K562 (cell line): ENCODE results near the gene CLDN15. TPM values are rescaled to one million over a fixed set of nuclear protein-coding genes. Genes with fewer than 3 reads are reported as not detected.
A peak's percentile ranks its signal among the peaks of the same experiment; 100 is the strongest.

ENCODE experiments used
- BRD9 ChIP-seq: fragments of 450-650 bp; IDR thresholded peaks from 2 replicates; pipeline ENCODE4 v1.6.1; 2018; ENCODE audit warnings: low read depth; ENCODE audit not compliant: partially characterized antibody
- CHD1 ChIP-seq: fragments of 200-600 bp; sonication (generic); IDR thresholded peaks from one replicate; pipeline ENCODE4 v1.6.1; 2012; ENCODE audit warnings: mild to moderate bottlenecking, moderate library complexity, low read length, inconsistent platforms
- DEAF1 ChIP-seq: fragments of 450-650 bp; formaldehyde crosslinking; IDR thresholded peaks from 2 replicates; pipeline ENCODE4 v1.4.0; 2020; ENCODE audit warnings: mild to moderate bottlenecking, moderate library complexity
- EZH2 ChIP-seq: IDR thresholded peaks from 2 replicates; pipeline ENCODE4 v1.6.1; 2012; ENCODE audit warnings: low read depth, mild to moderate bottlenecking, inconsistent platforms, low read length, borderline replicate concordance
- GTF2E2 ChIP-seq: fragments of 200-800 bp; sonication (Bioruptor generic); IDR thresholded peaks from 2 replicates; pipeline ENCODE4 v1.6.1; 2016; ENCODE audit warnings: missing genetic modification characterization, missing compliant biosample characterization
- HDAC3 ChIP-seq: fragments of 450-650 bp; IDR thresholded peaks from 2 replicates; pipeline ENCODE4 v1.6.1; 2018; ENCODE audit warnings: borderline replicate concordance, mild to moderate bottlenecking, moderate library complexity; ENCODE audit not compliant: partially characterized antibody
- HLTF ChIP-seq: fragments of 450-650 bp; IDR thresholded peaks from 2 replicates; pipeline ENCODE4 v1.6.1; 2016
- HMGN3 ChIP-seq: IDR thresholded peaks from 2 replicates; pipeline ENCODE4 v1.6.1; 2011; ENCODE audit warnings: borderline replicate concordance, low read depth, mild to moderate bottlenecking, mixed read lengths, low read length; ENCODE audit not compliant: insufficient read length; ENCODE audit errors: extremely low read depth
- HNRNPK ChIP-seq: fragments of 200-400 bp; formaldehyde crosslinking; IDR thresholded peaks from one replicate; pipeline ENCODE4 v1.6.1; 2018; ENCODE audit warnings: mild to moderate bottlenecking, low read depth, low read length; ENCODE audit not compliant: poor library complexity, severe bottlenecking
- MAFF ChIP-seq: IDR thresholded peaks from 2 replicates; pipeline ENCODE4 v1.6.1; 2012; ENCODE audit warnings: low read length, improper control_type of control experiment
- MBD2 ChIP-seq: sonication (generic); IDR thresholded peaks from 2 replicates; pipeline ENCODE4 v1.6.1; 2016; ENCODE audit warnings: low read depth, borderline replicate concordance
- RBM22 ChIP-seq: fragments of 200-400 bp; formaldehyde crosslinking; IDR thresholded peaks from 2 replicates; pipeline ENCODE4 v1.6.1; 2018; ENCODE audit warnings: low read length, low read depth; ENCODE audit not compliant: poor library complexity, severe bottlenecking
- RNF219 ChIP-seq: fragments of 250-450 bp; sonication (Bioruptor Pico); IDR thresholded peaks from 2 replicates; pipeline ENCODE4 v1.5.0; 2022; ENCODE audit warnings: mild to moderate bottlenecking
- SAFB2 ChIP-seq: fragments of 200-400 bp; formaldehyde crosslinking; IDR thresholded peaks from 2 replicates; pipeline ENCODE4 v1.6.1; 2018; ENCODE audit warnings: borderline replicate concordance, low read length, low read depth, moderate library complexity; ENCODE audit not compliant: severe bottlenecking
- SMARCE1 ChIP-seq: fragments of 450-650 bp; IDR thresholded peaks from 2 replicates; pipeline ENCODE4 v1.7.1; 2016; ENCODE audit warnings: mild to moderate bottlenecking
- THRA ChIP-seq: fragments of 450-650 bp; IDR thresholded peaks from 2 replicates; pipeline ENCODE4 v1.6.1; 2017; ENCODE audit warnings: mild to moderate bottlenecking, moderate library complexity
- ZMIZ1 ChIP-seq, 2 experiments: fragments of 150-350 bp in 1 of 2; IDR thresholded peaks; 2 replicates each; pipeline ENCODE4 v1.6.1; 2012 to 2016; ENCODE audit warnings: low read depth in 2 of 2, low read length in 2 of 2, mild to moderate bottlenecking in 1 of 2, moderate library complexity in 1 of 2
- ZNF124 ChIP-seq: sonication (generic); formaldehyde crosslinking; IDR thresholded peaks from 2 replicates; pipeline ENCODE4 v1.8.1; 2022; ENCODE audit warnings: missing genetic modification reagents
- polyA plus RNA-seq, 8 experiments: library from polyadenylated mRNA; depleted of rRNA in 4 of 8; stranded (reverse) in 5 of 8; unstranded in 3 of 8; fragments of >200 nt; fragmentation: Nextera tagmentation in 2 of 8; fragmentation: Illumina TruSeq in 1 of 8; extraction: Ambion mirVana in 2 of 8; extraction: Trizol in 1 of 8; gene quantifications; 2 replicates each; pipeline versions ENCODE4 v1.2.1 to v1.2.3, GENCODE V29; 2011 to 2014; ENCODE audit warnings: inconsistent platforms in 1 of 8, missing spikeins in 1 of 8
- total RNA-seq, 7 experiments: library from RNA; depleted of rRNA in 6 of 7; stranded (reverse); fragments of >200 nt in 6 of 7; fragmentation: Illumina TruSeq in 2 of 7; extraction: Trizol in 2 of 7; gene quantifications; 2 replicates each; pipeline versions ENCODE4 v1.2.1 to v1.2.3, GENCODE V29; 2011 to 2021; ENCODE audit warnings: low replicate concordance in 1 of 7

Gene CLDN15
- total and polyA plus RNA-seq, 9 of the 15 experiments (the other 6 are each of a cell fraction or from before 2014, with no cell fraction given), result 0.32 to 14.5 (median 7.4) TPM

- TF ChIP-seq THRA (no peak), HMGN3 (no peak), CHD1 (peak; percentile 40), RNF219 (no peak), SAFB2 (no peak), MBD2 (no peak), RBM22 (no peak), BRD9 (no peak), ZMIZ1 (IDR thresholded peaks at IDR 0.05; ENCODE audit: low read depth in 2 of 2, low read length in 2 of 2) (no peak), MAFF (no peak), SMARCE1 (no peak), GTF2E2 (no peak; the same call in 1 of the 2 replicates), HNRNPK (no peak), HDAC3 (no peak), EZH2 (no peak), HLTF (0 out of 2 replicates have a peak, but pooled peaks have one; percentile 24), DEAF1 (CRISPR knock-in tag) (no peak), ZNF124 (CRISPR knock-in tag) (no peak)
These were observed 19.1 kb downstream of the CLDN15 start (continued) for GRCh38 chr7:101218236-101219125.
